GM18526 (cell line): ENCODE results near the gene SMAP1.

ENCODE experiments used
- POLR2A ChIP-seq: IDR thresholded peaks from 3 replicates; pipeline ENCODE4 v1.6.1; 2011; ENCODE audit not compliant: insufficient read length; ENCODE audit errors: extremely low read depth

The SMAP1 gene

GRCh38 chr6:70707893-70708292, 40.2 kb downstream of the SMAP1 start:
- no peak for TF ChIP-seq POLR2A

- TF ChIP-seq POLR2A, result no peak
Observed at GRCh38 chr6:70708448-70708847, 40.8 kb downstream of the SMAP1 start.

GRCh38 chr6:70709826-70710225, 42.1 kb downstream of the SMAP1 start:
- TF ChIP-seq POLR2A, result no peak

GRCh38 chr6:70714716-70715257, 47.1 kb downstream of the SMAP1 start:
- no peak for TF ChIP-seq POLR2A

DNA sequence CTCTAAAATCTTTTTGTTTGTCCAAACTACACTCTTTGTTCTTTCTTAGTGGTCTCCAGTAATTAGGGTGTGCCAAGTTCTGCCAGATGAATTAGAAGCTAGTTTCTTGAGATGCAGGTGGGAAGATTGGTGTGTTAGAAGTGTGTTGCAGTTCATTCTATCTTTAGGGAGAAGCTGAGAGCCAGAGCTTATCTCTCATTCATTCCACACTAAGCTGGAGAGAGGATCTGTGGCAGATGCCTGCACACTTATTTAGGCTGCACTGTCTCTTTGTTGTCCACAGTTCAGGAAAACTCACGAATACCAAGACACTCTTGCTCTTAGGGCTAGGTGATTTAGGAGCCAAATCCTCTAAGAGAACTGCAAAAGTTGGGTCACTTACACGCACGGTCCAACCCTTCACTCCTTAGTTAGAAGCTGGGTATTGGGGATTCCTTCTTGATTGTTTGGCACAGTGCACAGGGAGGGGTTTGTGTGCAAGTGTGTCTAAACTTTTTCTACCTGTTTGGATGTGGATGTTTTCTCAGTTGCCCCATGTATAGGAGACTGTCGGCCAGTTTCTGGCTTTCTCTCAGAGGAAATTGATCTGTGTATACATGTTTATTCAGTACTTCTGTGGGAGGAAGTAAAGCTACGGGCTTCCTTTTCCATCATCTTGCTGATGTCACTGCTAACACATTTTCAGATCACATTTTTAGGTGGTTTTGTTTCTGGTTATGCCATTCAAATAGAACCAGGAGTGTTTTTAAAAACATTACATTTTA, 49.5 kb downstream of the SMAP1 start:
- no peak for TF ChIP-seq POLR2A

DNA sequence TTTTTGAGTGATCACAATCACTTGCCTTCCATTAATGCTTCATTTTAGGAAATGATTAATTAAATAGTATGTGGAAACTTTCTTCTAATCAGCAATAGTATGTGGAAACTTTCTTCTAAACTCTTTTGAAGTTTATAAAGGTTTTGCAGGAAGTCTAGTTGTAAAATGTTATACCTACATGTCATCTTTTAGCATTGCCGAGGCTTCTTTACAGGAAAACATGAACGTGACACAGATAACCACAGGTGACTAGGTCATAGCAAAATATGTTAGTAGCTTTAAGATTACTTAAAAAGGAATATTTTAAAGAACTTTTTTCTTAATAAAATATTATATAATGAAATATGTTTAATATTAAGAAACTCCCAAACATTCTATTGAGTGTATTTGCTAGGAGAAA, 56.8 kb downstream of the SMAP1 start:
- TF ChIP-seq POLR2A, result no peak

DNA sequence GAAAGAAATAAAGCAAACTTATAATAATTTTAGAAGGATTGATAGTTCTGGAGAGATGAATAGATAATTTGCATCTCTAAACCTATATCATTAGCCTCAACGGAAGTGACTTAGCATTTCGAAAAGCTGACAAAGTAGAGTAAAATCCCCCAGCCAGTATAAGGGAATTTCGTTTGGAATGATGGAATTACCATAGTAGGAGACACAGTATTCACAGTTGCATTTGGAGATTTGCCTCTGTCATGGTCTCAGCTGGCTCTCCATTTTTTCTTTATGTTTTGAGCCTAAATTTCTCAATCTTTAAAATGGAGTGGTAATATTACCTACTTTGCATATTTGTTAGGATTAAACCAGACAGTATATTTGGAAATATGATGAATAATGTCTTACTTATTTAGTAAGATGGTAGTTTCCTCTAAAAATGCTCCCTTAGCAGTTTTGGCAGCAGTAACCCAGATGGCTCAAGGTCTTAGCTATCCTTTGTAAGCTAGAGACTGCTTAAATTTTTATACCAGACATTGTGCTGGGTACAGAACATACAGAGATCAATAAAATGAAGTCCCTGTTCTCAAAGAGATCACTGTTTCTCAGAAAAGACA, 58.2 kb downstream of the SMAP1 start:
- no peak for TF ChIP-seq POLR2A

DNA sequence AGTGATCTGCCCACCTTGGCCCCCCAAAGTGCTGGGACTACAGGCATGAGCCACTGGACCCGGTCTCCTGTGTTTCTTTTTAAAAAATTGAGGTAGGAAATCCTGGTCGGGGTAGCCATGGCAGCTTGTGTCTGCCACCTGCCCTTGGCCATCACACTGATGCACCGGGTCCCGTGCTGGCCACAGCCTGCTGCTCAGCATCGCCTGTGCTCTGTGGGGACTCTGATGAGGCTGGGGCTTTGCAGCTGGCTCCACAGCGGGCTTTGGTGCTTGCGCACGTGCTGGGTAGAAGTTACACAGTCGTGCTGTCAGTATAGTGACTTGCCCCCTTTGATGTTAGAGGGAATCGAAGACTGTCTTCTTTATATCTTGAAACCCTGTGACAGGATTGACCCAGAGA, 66.7 kb downstream of the SMAP1 start:
- no peak for TF ChIP-seq POLR2A

DNA sequence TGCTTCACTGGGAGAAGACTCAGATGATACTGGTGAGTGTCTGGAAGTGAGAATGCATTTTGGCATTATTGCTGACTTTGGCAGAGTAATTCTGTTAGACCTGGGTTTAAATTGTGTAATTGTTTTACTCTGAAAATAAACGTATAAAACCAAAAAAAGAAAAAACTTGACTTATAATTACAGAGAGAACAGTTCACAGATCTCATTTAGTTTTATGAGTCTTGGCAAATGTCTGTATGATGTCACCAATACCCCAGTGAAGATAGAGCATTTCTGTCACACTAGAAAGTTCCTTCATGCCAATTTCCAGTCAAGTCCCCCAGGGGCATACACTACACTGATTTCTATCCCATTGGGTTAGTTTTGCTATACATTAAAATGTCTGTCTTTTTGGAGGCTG, 67.3 kb downstream of the SMAP1 start:
- TF ChIP-seq POLR2A, result no peak

DNA sequence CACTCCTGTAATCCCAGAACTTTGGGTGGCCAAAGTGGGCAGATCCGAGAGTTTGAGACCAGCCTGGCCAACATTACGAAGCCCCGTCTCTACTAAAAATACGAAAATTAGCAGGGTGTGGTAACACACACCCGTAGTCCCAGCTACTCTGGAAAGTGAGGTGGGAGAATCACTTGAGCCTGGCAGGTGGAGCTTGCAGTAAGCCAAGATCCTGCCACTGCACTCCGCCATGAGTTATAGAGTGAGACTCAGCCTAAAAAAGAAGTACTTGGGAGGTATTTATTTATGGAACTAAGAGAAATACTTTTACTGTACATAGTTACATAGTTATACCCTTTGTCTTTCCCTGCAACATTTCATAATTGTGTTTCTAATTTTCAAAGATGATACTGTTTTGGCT, 67.8 kb downstream of the SMAP1 start:
- no peak for TF ChIP-seq POLR2A

GRCh38 chr6:70738028-70738427, 70.3 kb downstream of the SMAP1 start:
- TF ChIP-seq POLR2A, result no peak

GRCh38 chr6:70739534-70739933, 71.9 kb downstream of the SMAP1 start:
- no peak for TF ChIP-seq POLR2A

DNA sequence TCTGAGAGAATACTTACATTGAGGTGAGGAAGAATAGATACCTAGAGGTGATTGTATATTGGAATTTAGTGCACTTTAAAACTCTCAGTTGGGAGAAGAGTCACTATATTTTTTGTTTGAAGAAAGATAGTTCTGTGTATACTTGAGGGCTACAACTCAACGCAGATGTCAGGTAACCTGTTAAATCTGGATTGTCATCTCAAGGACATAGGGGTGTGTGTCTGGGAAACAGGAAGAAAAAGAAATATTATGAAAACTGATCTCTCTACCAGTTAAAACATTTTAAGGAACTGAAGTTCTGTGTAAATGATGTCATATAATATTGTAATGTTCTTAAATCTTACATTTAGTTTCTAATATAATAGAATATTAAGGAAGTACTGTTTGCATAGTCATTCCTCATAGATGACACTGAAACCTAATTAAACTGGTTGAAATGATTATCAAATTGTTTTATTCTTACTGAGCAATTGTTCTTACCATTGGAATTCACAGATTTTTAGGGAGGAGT, 86.2 kb downstream of the SMAP1 start:
- TF ChIP-seq POLR2A, result no peak

GRCh38 chr6:70758883-70759282, 91.2 kb downstream of the SMAP1 start:
- no peak for TF ChIP-seq POLR2A

- TF ChIP-seq POLR2A, result no peak
Observed at GRCh38 chr6:70763754-70764510, 96.2 kb downstream of the SMAP1 start.

DNA sequence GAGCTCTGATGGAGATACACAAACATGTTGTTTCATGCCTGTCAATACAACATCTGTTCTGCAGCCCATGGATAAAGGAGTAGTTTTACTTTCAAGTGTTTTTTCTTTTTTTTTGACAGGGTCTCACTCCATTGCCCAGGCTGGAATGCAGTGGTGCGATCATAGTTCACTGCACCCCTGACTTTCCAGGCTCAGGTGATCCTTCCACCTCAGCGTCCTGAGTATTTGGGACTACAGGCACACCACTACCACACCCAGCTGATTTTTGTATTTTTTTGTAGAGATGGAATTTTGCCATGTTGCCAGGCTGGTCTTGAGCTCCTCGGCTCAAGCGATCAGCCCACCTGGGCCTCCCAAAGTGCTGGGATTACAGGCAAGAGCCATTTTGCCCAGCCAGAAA, 97.0 kb downstream of the SMAP1 start:
- no peak for TF ChIP-seq POLR2A
